ENCODE measurements around the gene RFX7.

The RFX7 gene

GRCh38 chr15:56244038-56244810 is 545 bp upstream of the RFX7 start:
- DNase-seq (ENCODE audit: low read depth, low spot score) = no peak

GRCh38 chr15:56242576-56243162 is 1.0 kb downstream of the RFX7 start:
- no peak for DNase-seq (ENCODE audit: low read depth, low spot score)

DNA sequence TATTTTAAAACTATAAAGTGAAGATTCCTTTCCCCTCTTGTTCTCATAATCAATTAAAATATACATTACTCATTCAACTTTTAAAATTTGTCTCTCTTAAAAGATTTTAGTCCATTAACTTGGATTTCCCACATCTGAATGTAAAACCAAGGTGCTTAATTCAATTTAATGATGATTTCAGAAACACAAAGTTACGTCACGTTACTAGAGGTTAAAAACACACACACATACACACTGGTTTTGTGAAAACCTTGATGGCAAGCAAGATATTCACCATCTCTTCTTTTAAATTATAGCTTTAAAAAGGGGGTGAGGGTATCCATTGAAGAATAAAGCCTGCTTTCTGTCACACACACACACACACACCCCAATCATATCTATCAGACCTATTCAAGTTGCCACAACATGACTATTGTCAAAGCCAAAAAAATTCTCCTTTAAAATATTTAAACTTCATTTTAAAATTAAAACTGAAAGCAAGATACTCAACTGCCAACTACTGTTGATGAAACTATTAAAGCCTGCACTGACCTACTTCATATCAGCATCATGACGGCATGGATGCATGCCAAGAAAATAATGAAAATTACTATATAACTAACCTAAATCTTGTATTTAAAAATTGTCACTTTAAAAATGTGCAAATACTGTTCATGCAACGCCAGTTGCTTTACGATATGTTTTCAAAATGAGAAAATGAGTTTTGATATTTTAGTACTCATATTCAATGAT is 2.1 kb downstream of the RFX7 start:
- DNase-seq (ENCODE audit: low read depth, low spot score) = no peak

DNA sequence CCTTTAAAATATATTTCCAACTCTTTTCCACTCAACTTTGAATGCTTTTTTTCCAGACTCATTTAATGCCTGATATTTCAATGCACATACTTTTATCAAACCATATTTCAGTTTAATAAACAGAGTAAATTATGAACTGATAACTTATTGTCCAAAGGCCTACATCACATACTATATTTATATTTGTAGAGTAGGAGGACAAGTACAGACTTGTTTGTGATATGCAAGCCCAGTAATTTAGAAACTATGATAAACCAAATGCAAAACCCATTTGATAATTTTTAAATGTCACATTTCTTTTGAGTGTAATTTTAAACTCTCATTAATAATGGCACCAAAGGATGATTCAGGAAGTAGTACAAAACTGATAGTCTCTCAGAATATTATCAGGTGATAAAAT is 3.3 kb downstream of the RFX7 start:
- DNase-seq (ENCODE audit: low read depth, low spot score) = no peak

DNA sequence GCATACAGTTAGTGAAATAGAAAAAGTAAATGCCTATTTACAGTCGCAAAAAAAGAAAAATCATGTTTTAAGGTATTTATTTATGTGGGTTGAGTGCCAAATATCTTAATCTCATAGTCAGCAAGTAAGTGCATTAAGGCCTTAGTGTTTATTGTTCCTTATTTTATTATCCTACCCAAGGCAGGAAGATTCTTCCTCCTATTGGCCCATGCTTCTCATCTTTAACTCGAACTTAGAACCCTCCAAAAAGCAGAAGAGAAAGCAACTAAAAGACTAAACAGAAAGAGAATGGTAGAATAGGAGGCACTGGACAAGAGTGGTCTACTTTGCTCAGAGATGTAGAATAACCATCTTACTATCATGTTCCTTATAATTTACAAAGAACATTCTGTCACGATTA is 7.5 kb downstream of the RFX7 start:
- no peak for DNase-seq (ENCODE audit: low read depth, low spot score)

DNA sequence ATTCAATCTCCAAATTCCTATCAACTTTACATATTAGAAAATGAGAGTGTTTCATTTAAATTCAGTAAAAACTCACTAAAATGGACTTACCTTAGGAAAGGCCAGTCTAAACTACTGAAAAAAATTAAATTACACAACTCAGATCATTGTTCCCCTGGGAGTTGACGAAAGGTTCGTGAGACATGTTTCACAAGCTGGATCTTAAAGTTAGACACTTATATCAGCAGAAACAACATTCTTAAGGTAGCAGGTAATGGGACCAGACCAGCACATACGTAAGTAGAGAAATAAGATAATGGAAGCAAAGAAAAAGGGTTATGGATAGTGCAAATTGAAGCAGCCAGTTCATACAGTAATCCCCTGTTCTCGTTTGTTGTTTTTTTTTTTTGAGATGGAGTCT is 8.9 kb downstream of the RFX7 start:
- DNase-seq (ENCODE audit: low read depth, low spot score) = no peak

GRCh38 chr15:56233549-56233948 is 10.1 kb downstream of the RFX7 start:
- DNase-seq (ENCODE audit: low read depth, low spot score) = no peak

GRCh38 chr15:56232058-56232457 is 11.6 kb downstream of the RFX7 start:
- DNase-seq (ENCODE audit: low read depth, low spot score) = no peak

DNA sequence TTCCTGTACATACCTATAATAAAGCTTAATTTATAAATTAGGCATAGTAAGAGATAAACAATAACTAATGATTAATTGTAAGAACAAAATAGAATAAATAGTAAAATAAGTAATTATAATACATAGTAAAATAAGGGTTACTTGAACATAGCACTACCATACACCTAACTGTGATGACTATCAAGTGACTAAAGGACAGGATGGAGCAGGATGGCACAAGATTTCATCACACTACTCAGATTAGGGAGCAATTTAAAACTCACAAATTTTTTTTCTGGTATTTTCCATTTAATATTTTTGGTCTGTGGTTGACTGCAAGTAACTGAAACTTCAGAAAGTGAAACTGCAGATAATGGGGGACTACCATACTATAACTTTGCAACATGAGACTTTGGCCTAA is 14.8 kb downstream of the RFX7 start:
- no peak for DNase-seq (ENCODE audit: low read depth, low spot score)

DNA sequence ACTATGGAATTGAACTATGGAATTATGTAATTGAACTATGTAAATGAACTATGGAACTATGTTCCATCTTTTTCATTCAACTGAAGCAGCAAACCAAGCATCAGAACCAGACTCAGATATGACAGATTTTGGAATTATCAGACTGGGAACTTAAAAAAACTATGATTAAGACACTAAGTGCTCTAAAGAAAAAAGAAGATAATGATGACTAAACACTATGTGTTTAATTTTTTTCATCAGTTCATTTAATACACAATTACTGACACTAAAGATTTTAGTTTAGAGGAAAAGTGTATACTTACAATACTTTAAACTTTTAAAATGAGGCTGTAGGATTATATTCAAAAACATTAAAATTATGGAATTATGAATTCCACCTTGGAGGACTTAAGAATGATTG is 15.3 kb downstream of the RFX7 start:
- no peak for DNase-seq (ENCODE audit: low read depth, low spot score)

- DNase-seq (ENCODE audit: low read depth, low spot score) = no peak
Measured at GRCh38 chr15:56227780-56228179, 15.9 kb downstream of the RFX7 start.

GRCh38 chr15:56227306-56227705 is 16.4 kb downstream of the RFX7 start:
- DNase-seq (ENCODE audit: low read depth, low spot score) = no peak

- no peak for DNase-seq (ENCODE audit: low read depth, low spot score)
Measured at GRCh38 chr15:56225520-56225919, 18.2 kb downstream of the RFX7 start.

DNA sequence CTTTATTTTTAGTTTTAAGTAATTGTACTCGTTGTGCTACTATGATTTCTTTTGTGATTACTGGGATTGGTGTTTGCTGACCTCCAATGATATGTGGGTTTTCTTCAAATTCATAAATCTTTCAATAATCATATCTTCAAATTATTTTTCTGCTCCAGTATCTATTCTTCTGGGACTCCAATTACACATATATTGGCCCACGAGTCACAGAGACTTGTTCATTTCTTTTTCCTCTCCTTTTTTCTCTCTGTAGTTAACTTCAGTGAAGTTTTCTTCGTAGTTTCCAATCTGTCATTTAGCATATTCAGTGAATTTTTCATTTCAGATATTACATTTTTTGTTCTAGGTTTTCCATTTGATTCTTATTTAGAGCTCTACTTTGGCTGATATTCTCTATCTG is 21.4 kb downstream of the RFX7 start:
- DNase-seq (ENCODE audit: low read depth, low spot score) = no peak

GRCh38 chr15:56217341-56217740 is 26.3 kb downstream of the RFX7 start:
- DNase-seq (ENCODE audit: low read depth, low spot score) = no peak

DNA sequence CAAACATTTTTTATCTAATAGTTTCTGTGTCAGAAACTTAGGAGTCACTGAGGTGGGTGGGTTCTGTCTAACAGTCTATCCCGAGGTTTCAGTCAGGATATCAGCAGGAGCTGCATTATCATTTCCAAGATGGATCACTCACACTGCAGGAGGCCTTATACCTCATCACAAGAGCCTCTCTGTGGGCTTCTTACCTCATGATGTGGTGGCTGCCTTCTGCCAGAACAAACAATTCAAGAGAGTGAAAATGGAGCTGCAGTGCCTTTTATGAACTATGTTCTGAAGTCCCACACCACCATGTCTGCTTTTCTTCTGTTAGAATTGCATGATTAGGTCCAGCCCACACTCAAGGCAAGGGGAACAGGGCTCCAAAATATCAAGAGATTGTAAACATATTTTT is 27.9 kb downstream of the RFX7 start:
- no peak for DNase-seq (ENCODE audit: low read depth, low spot score)

- DNase-seq (ENCODE audit: low read depth, low spot score) = no peak
Measured at GRCh38 chr15:56211960-56212550, 31.6 kb downstream of the RFX7 start.

DNA sequence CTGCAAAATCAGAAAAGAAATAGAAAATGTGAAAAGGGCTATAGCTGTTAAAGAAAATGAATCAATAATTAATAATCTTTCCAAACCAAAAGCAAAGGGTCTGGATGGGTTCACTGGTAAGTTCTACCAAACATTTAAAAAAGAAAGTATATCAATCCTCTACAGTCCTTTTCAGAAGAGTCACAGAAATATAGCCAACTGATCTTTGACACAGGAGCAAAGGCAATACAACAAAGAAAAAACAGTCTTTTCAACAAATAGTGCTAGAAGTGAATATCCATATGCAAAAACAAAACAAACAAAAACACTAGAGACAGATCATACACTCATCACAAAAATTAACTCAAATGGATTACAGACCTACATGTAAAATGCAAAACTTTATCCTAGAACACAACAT is 32.6 kb downstream of the RFX7 start:
- DNase-seq (ENCODE audit: low read depth, low spot score) = no peak

DNA sequence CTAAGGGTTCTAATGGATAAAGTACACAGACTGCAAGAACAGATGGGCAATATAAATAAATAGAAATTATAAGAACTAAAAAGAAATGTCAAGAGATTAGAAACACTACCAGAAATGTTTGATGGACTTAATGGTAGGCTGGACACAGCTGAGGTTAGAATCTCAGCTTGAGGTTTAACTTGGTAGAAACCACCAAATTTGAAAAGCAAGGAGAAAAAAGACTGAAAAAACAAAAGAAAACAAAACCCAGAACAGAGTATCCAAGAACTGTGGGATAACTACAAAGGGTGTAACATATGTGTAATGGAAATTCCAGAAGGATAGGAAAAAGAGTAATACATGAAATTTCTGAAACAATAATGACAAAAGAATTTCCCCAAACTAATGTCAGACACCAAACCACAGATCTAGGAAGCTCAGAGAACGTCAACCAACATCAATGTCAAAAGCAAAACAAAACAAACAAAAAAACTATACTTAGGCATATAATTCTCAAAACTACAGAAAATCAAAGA is 35.0 kb downstream of the RFX7 start:
- DNase-seq (ENCODE audit: low read depth, low spot score) = no peak

DNA sequence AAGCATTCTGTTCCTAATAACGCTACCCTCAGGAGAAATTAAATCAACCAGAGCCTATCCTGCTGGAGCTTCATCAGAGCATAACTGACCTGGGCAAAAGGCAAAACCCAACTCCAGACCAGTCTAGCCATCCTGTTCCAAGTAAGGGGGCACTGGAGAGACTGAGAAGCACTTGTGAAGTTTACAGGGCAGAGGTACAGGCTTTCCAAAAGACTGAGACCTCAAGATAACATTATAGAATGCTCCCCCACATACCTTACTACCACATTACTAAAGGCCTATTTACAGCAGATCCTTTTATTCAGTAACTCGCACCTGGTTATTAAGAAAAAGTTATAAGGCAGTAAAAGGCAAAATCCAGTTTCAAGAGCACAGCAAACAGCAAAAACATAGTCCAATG is 35.5 kb downstream of the RFX7 start:
- DNase-seq (ENCODE audit: low read depth, low spot score) = no peak

GRCh38 chr15:56207711-56208110 is 36.0 kb downstream of the RFX7 start:
- no peak for DNase-seq (ENCODE audit: low read depth, low spot score)

- no peak for DNase-seq (ENCODE audit: low read depth, low spot score)
Measured at GRCh38 chr15:56207092-56207491, 36.6 kb downstream of the RFX7 start.

Measured in activated CD4-positive, CD25-positive, alpha-beta regulatory T cell treated with anti-CD3 and anti-CD28 coated beads, Interleukin-2, amount 50 U/mL, for 16 hours (primary cell).